ENCODE data around the gene MYO1B. TPM values are rescaled to one million over a fixed set of nuclear protein-coding genes. Genes with fewer than 3 reads are reported as not detected.

The MYO1B gene
- total and polyA plus RNA-seq, 10 of the 15 experiments (the other 5 are each of a cell fraction or from before 2014, with no cell fraction given), result 0.10 to 4.2 (median 1.6) TPM

- no peak for ATAC-seq
- no peaks in the 10 kb centered on the region for H4K20me1 ChIP-seq (ENCODE audit: control insufficient read depth, insufficient read depth)
- ChIA-PET SMC1A (ENCODE audit: uncharacterized antibody, unreplicated experiment) (interaction anchor here (1.3 to 2.5 kb wide), 2 partner anchors 10 to 12 kb away, joined by 3 to 5 read pairs; no protein-coding TSS in a partner anchor), RAD21 (ENCODE audit: unreplicated experiment) (no interaction called here), POLR2A (no interaction called here), CTCF (no interaction called here)
- no peak overlapping the region for H3K9ac ChIP-seq (ENCODE audit: control insufficient read depth, insufficient read depth, low read length)
- no peaks in the 10 kb centered on the region for H3K9me3 ChIP-seq (replicated peaks; ENCODE audit: control insufficient read depth, insufficient read depth, low read length)
- H3K27me3 ChIP-seq (replicated peaks in 1 of 2; ENCODE audit: control insufficient read depth in 2 of 2, insufficient read depth in 2 of 2, low read length in 1 of 2), result peaks cover 0 to 2% of the 10 kb centered on the region in 2 experiments; a peak in 3 of 4 replicates
- in situ Hi-C loops (cut with MboI) (no loop called here), intact Hi-C loops (cut with micrococcal nuclease; ENCODE audit: unreplicated experiment) (no loop called here)
- H3K4me1 ChIP-seq (ENCODE audit: control insufficient read depth, insufficient read depth, low read length), result no peaks in the 10 kb centered on the region
- TF ChIP-seq BACH1 (IDR thresholded peaks at IDR 0.05; ENCODE audit: borderline replicate concordance) (no peak), CBX5 (IDR thresholded peaks at IDR 0.05; ENCODE audit: low read depth) (no peak), HDGF (IDR thresholded peaks at IDR 0.05) (no peak), PRDM15 (CRISPR knock-in tag; IDR thresholded peaks at IDR 0.05) (no peak), ATF3 (IDR thresholded peaks at IDR 0.05; ENCODE audit: borderline replicate concordance, extremely low read depth, low read depth, low read length) (no peak)
- TF ChIP-seq, protein P1, sequence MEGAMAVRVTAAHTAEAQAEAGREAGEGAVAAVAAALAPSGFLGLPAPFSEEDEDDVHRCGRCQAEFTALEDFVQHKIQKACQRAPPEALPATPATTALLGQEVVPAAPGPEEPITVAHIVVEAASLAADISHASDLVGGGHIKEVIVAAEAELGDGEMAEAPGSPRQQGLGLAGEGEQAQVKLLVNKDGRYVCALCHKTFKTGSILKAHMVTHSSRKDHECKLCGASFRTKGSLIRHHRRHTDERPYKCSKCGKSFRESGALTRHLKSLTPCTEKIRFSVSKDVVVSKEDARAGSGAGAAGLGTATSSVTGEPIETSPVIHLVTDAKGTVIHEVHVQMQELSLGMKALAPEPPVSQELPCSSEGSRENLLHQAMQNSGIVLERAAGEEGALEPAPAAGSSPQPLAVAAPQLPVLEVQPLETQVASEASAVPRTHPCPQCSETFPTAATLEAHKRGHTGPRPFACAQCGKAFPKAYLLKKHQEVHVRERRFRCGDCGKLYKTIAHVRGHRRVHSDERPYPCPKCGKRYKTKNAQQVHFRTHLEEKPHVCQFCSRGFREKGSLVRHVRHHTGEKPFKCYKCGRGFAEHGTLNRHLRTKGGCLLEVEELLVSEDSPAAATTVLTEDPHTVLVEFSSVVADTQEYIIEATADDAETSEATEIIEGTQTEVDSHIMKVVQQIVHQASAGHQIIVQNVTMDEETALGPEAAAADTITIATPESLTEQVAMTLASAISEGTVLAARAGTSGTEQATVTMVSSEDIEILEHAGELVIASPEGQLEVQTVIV (IDR thresholded peaks at IDR 0.05; ENCODE audit: borderline replicate concordance, partially characterized antibody), result no peak
- H3K27ac ChIP-seq (ENCODE audit: control insufficient read depth, insufficient read depth), result no peak overlapping the region
- H3K4me3 ChIP-seq, result no peak overlapping the region
- 82% methylated on average over 7 of the region's 7 CpGs for WGBS (ENCODE audit: insufficient coverage, insufficient replicate concordance, low lambda C conversion rate, missing lambda C conversion rate)
- no TSS peak for BruUV-seq (replicated peaks)
- no peaks in the 10 kb centered on the region for H3K79me2 ChIP-seq (ENCODE audit: control insufficient read depth, insufficient read depth, low read length)
- no peaks in the 10 kb centered on the region for H3K36me3 ChIP-seq (ENCODE audit: control insufficient read depth in 2 of 2, insufficient read depth in 2 of 2, low read length in 1 of 2)
- H2AFZ ChIP-seq (ENCODE audit: control insufficient read depth, low read depth, low read length), result no peak overlapping the region
- no peak overlapping the region for H3K4me2 ChIP-seq (ENCODE audit: control insufficient read depth, insufficient read depth)
- FAIRE-seq, result no peak
- DNase-seq (ENCODE audit: low read depth, low spot score), result no peak
These were observed 35.1 kb downstream of the MYO1B start for GRCh38 chr2:191280290-191280689.

Data from GM12878 (cell line).